HCT116 (cell line): ENCODE results near the gene TICAM1. TPM values are rescaled to one million over a fixed set of nuclear protein-coding genes. Genes with fewer than 3 reads are reported as not detected.

Experiments
- ATAC-seq: fragments of 200-7000 bp; cut with Tn5 transposase; 2 replicates; pipeline ENCODE4 v1.9.1; 2020; ENCODE audit warnings: mild to moderate bottlenecking, moderate library complexity
- BruUV-seq: library from RNA; stranded (reverse); fragments of 400-500 nt; replicated peaks from 2 replicates; lab custom pipeline; 2021; lab: Mats Ljungman, UMichigan
- CTCF ChIA-PET: fragments of 300-600 bp; sonication (Branson Sonifier 250); formaldehyde crosslinking; loops from one replicate; lab custom pipeline; 2021; ENCODE audit warnings: antibody characterized with exemption; lab: Charles Lee
- POLR2A ChIA-PET: fragments of 300-600, 350-600 bp; sonication (Branson Sonifier 250); formaldehyde crosslinking; loops from one replicate; lab custom pipeline; 2021; ENCODE audit warnings: antibody characterized with exemption; lab: Charles Lee
- RAD21 ChIA-PET, 2 experiments: fragments of 300-600 bp; sonication (Branson Sonifier 250); formaldehyde crosslinking; loops; one replicate each; lab custom pipeline; 2023; ENCODE audit warnings: low total read pairs in 2 of 2; ENCODE audit not compliant: uncharacterized antibody in 2 of 2, unreplicated experiment in 2 of 2, low non-redundant PET in 1 of 2; lab: Charles Lee
- DNase-seq: peaks from one replicate; pipeline ENCODE4 v3.0.0-alpha.2; 2010; ENCODE audit warnings: low read depth, low spot score
- H2AFZ ChIP-seq: fragments of 200-600 bp; shearing (Covaris generic), sonication (generic); 2 replicates; pipeline ENCODE4 v1.6.1; 2017; ENCODE audit warnings: low read depth, mixed run types, mixed read lengths, antibody characterized with exemption, low read length; ENCODE audit not compliant: poor library complexity, severe bottlenecking
- H3K27ac ChIP-seq: 2 replicates; pipeline ENCODE4 v1.5.1; 2012; ENCODE audit warnings: low read depth, low read length
- H3K27me3 ChIP-seq: fragments of 200-600 bp; sonication (generic); 2 replicates; pipeline ENCODE4 v1.6.1; 2016; ENCODE audit warnings: mixed run types, low read length, mixed read lengths; ENCODE audit not compliant: insufficient read depth
- H3K36me3 ChIP-seq, 2 experiments: fragments of 200-500 bp in 1 of 2; fragments of 200-600 bp in 1 of 2; sonication (Bioruptor generic) in 1 of 2; sonication (generic) in 1 of 2; 2 replicates each; pipeline versions ENCODE4 v1.5.1 to v1.6.1; 2014 to 2016; ENCODE audit warnings: low read length in 2 of 2, inconsistent platforms in 1 of 2, mixed read lengths in 1 of 2, mixed run types in 1 of 2; ENCODE audit not compliant: insufficient read depth in 2 of 2, control insufficient read depth in 1 of 2
- H3K4me1 ChIP-seq, 2 experiments: fragments of 200-600 bp in 1 of 2; sonication (generic) in 1 of 2; 2 replicates each; pipeline versions ENCODE4 v1.5.1 to v1.6.1; 2012 to 2017; ENCODE audit warnings: low read length in 2 of 2, inconsistent platforms in 1 of 2, mild to moderate bottlenecking in 1 of 2, mixed read lengths in 1 of 2, mixed run types in 1 of 2, moderate library complexity in 1 of 2; ENCODE audit not compliant: insufficient read depth in 2 of 2, control insufficient read depth in 1 of 2
- H3K4me2 ChIP-seq: fragments of 200-600 bp; sonication (generic); 2 replicates; pipeline ENCODE4 v1.6.1; 2017; ENCODE audit warnings: mixed run types, low read length, mixed read lengths
- H3K4me3 ChIP-seq, 2 experiments: fragments of 200-600 bp in 1 of 2; sonication (generic) in 1 of 2; replicated peaks in 1 of 2; 2 replicates each; pipeline ENCODE4 v1.5.1; 2011 to 2016; ENCODE audit warnings: low read length in 2 of 2, control low read depth in 1 of 2, low read depth in 1 of 2, mild to moderate bottlenecking in 1 of 2, mixed read lengths in 1 of 2, mixed run types in 1 of 2
- H3K79me2 ChIP-seq: fragments of 200-600 bp; sonication (generic); 2 replicates; pipeline ENCODE4 v1.6.1; 2017; ENCODE audit warnings: mild to moderate bottlenecking, mixed run types, low read length, moderate library complexity, mixed read lengths; ENCODE audit not compliant: insufficient read depth
- H3K9ac ChIP-seq: fragments of 200-600 bp; sonication (generic); 2 replicates; pipeline ENCODE4 v1.6.1; 2016; ENCODE audit warnings: low read length, mixed read lengths
- H3K9me2 ChIP-seq: fragments of 200-600 bp; sonication (generic), shearing (Covaris generic); 2 replicates; pipeline ENCODE4 v1.6.1; 2017; ENCODE audit warnings: mixed run types, mild to moderate bottlenecking, moderate library complexity; ENCODE audit not compliant: insufficient read depth
- H3K9me3 ChIP-seq, 2 experiments: fragments of 200-500 bp in 1 of 2; fragments of 200-600 bp in 1 of 2; sonication (Bioruptor generic) in 1 of 2; sonication (generic) in 1 of 2; 2 replicates each; pipeline ENCODE4 v1.6.1; 2014 to 2017; ENCODE audit warnings: low read length in 2 of 2, mixed read lengths in 2 of 2, inconsistent platforms in 1 of 2, low read depth in 1 of 2, mild to moderate bottlenecking in 1 of 2, mixed run types in 1 of 2, moderate library complexity in 1 of 2; ENCODE audit not compliant: control insufficient read depth in 1 of 2, insufficient read depth in 1 of 2
- H4K20me1 ChIP-seq: fragments of 200-600 bp; sonication (generic), shearing (Covaris generic); 2 replicates; pipeline ENCODE4 v1.6.1; 2017; ENCODE audit warnings: mixed run types, mild to moderate bottlenecking, moderate library complexity; ENCODE audit not compliant: insufficient read depth
- ATF3 ChIP-seq: IDR thresholded peaks from 2 replicates; pipeline ENCODE4 v1.6.1; 2012
- CTCF ChIP-seq, 3 experiments: fragments of 200-600 bp in 1 of 3; sonication (generic) in 1 of 3; IDR thresholded peaks in 2 of 3; conservative IDR thresholded peaks in 1 of 3; 2 replicates each; pipeline ENCODE4 v1.5.1; 2012 to 2017; ENCODE audit warnings: low read depth in 2 of 3, low read length in 2 of 3, antibody characterized with exemption in 1 of 3, borderline replicate concordance in 1 of 3, control low read depth in 1 of 3, mild to moderate bottlenecking in 1 of 3, mixed read lengths in 1 of 3, mixed run types in 1 of 3, moderate library complexity in 1 of 3; ENCODE audit not compliant: insufficient read depth in 1 of 3
- EGR1 ChIP-seq: IDR thresholded peaks from 2 replicates; pipeline ENCODE4 v1.6.1; 2012; ENCODE audit warnings: low read depth
- EZH2 ChIP-seq: fragments of 200-600 bp; sonication (generic); IDR thresholded peaks from 2 replicates; pipeline ENCODE4 v1.6.1; 2017; ENCODE audit warnings: antibody characterized with exemption, mixed run types
- FOSL1 ChIP-seq: IDR thresholded peaks from 2 replicates; pipeline ENCODE4 v1.6.1; 2012; ENCODE audit warnings: low read depth
- MAX ChIP-seq: IDR thresholded peaks from 2 replicates; pipeline ENCODE4 v1.6.1; 2012
- POLR2A ChIP-seq: IDR thresholded peaks from 2 replicates; pipeline ENCODE4 v1.7.0; 2011; ENCODE audit warnings: borderline replicate concordance; ENCODE audit not compliant: insufficient read depth, insufficient read length; ENCODE audit errors: extremely low read depth
- POLR2AphosphoS5 ChIP-seq: IDR thresholded peaks from 2 replicates; pipeline ENCODE4 v1.6.1; 2011; ENCODE audit warnings: mild to moderate bottlenecking, low read depth, low read length, moderate library complexity
- SIN3A ChIP-seq: IDR thresholded peaks from 2 replicates; pipeline ENCODE4 v1.6.1; 2012; ENCODE audit warnings: low read depth
- SP1 ChIP-seq: IDR thresholded peaks from 2 replicates; pipeline ENCODE4 v1.6.1; 2012; ENCODE audit warnings: low read depth
- SRF ChIP-seq: IDR thresholded peaks from 2 replicates; pipeline ENCODE4 v1.6.1; 2012; ENCODE audit warnings: low read depth
- YY1 ChIP-seq: IDR thresholded peaks from 2 replicates; pipeline ENCODE4 v1.6.1; 2011; ENCODE audit warnings: low read length, low read depth, moderate library complexity, mild to moderate bottlenecking; ENCODE audit not compliant: insufficient replicate concordance; ENCODE audit errors: extremely low read depth
- ZFX ChIP-seq: fragments of 450-650 bp; IDR thresholded peaks from 2 replicates; pipeline ENCODE4 v1.6.1; 2017
- ZNF274 ChIP-seq: fragments of 200-500 bp; sonication (Bioruptor generic); IDR thresholded peaks from 2 replicates; pipeline ENCODE4 v1.6.1; 2014; ENCODE audit warnings: mild to moderate bottlenecking, low read depth, low read length, inconsistent platforms
- intact Hi-C: fragments of 100-400 bp; cut with micrococcal nuclease; formaldehyde crosslinking; loops from 2 replicates; pipeline ENCODE4 v1.10.0; 2022
- total RNA-seq: library from RNA; stranded (reverse); gene quantifications from one replicate; pipeline ENCODE4 v1.2.1, GENCODE V29; 2021; ENCODE audit not compliant: unreplicated experiment

TICAM1 gene
- total RNA-seq, 1 experiment from 2014 or later, result 28.7 TPM

GRCh38 chr19:4829001-4829712, 2.4 kb downstream of the TICAM1 start:
- peaks cover 78% of the 10 kb centered on the region for H3K79me2 ChIP-seq
- RAD21 ChIA-PET, result no interaction called here
- POLR2A ChIA-PET, result no interaction called here
- DNase-seq (no peak), ATAC-seq (no peak)
- no peak overlapping the region for H3K9ac ChIP-seq
- no peak overlapping the region for H3K4me2 ChIP-seq
- no peaks in the 10 kb centered on the region; a peak in 1 of 4 replicates for H3K36me3 ChIP-seq
- no peak overlapping the region for H2AFZ ChIP-seq
- no peaks in the 10 kb centered on the region for H3K9me2 ChIP-seq
- H3K9me3 ChIP-seq, result no peaks in the 10 kb centered on the region
- H3K27me3 ChIP-seq, result no peaks in the 10 kb centered on the region
- H3K27ac ChIP-seq, result no peak overlapping the region
- peaks cover 9 to 26% of the 10 kb centered on the region in 2 experiments; a peak in 3 of 4 replicates for H3K4me1 ChIP-seq
- no peaks in the 10 kb centered on the region for H4K20me1 ChIP-seq
- CTCF ChIA-PET, result interaction anchor here (0.7 kb wide), 1 partner anchor 174 kb away, joined by 3 read pairs; no protein-coding TSS in a partner anchor
- intact Hi-C loops, result no loop called here
- no peak for TF ChIP-seq YY1
- TF ChIP-seq SRF, result no peak
- no peak for TF ChIP-seq EZH2
- no peak for TF ChIP-seq ZFX
- no peak for TF ChIP-seq POLR2A
- H3K4me3 ChIP-seq, result no peak overlapping the region
- BruUV-seq, result no TSS peak

- H3K9me2 ChIP-seq, result no peaks in the 10 kb centered on the region
- no peak for TF ChIP-seq EZH2
- TF ChIP-seq ATF3, result no peak
- TF ChIP-seq MAX, result no peak
- no peak for TF ChIP-seq CTCF (IDR thresholded peaks at IDR 0.05 in 2 of 3, conservative IDR thresholded peaks at IDR 0.05 in 1 of 3; ENCODE audit: borderline replicate concordance in 1 of 3, insufficient read depth in 1 of 3, low read depth in 2 of 3, low read length in 2 of 3)
- no peak for TF ChIP-seq FOSL1
- no peak for TF ChIP-seq ZNF274
- no peak for TF ChIP-seq SIN3A
- TF ChIP-seq SP1, result no peak
- no peak for TF ChIP-seq EGR1
- no peak for TF ChIP-seq POLR2AphosphoS5
Observed at GRCh38 chr19:4823577-4823976, 7.9 kb downstream of the TICAM1 start.

More at GRCh38 chr19:4823577-4823976, 7.9 kb downstream of the TICAM1 start:
- H3K4me2 ChIP-seq, result no peak overlapping the region
- POLR2A ChIA-PET, result interaction anchor here (0.5 to 1.1 kb wide), 2 partner anchors 10 to 584 kb away, joined by 3 to 7 read pairs; no protein-coding TSS in a partner anchor
- no peaks in the 10 kb centered on the region for H3K9me3 ChIP-seq
- H3K27ac ChIP-seq, result no peak overlapping the region
- BruUV-seq, result no TSS peak
- no peak overlapping the region for H2AFZ ChIP-seq
- no peaks in the 10 kb centered on the region for H3K27me3 ChIP-seq
- DNase-seq (no peak), ATAC-seq (no peak)
- RAD21 ChIA-PET, result interaction anchor here in 1 of 2 experiments (0.5 kb wide), 1 partner anchor 7 kb away, joined by 6 read pairs; no protein-coding TSS in a partner anchor
- intact Hi-C loops, result no loop called here
- no peak overlapping the region for H3K4me3 ChIP-seq
- CTCF ChIA-PET, result interaction anchor here (1.2 kb wide), 1 partner anchor 28 kb away, joined by 4 read pairs; no protein-coding TSS in a partner anchor
- no peaks in the 10 kb centered on the region for H4K20me1 ChIP-seq
- H3K9ac ChIP-seq, result no peak overlapping the region
- peaks cover 76% of the 10 kb centered on the region for H3K79me2 ChIP-seq
- peaks cover 0 to under 1% of the 10 kb centered on the region in 2 experiments; a peak in 1 of 4 replicates for H3K36me3 ChIP-seq
- no peaks in the 10 kb centered on the region for H3K4me1 ChIP-seq
